TTC549 (cell line): ENCODE results near the gene CYB561.

Source experiments
- FAIRE-seq: peaks from 2 replicates; lab custom pipeline; 2012; peaks lifted over from hg19 to GRCh38; lab: Jason Lieb, UNC

CYB561 gene

GRCh38 chr17:63407741-63408330, 38.3 kb downstream of the CYB561 start:
- no peak for FAIRE-seq

GRCh38 chr17:63406689-63407330, 39.3 kb downstream of the CYB561 start:
- peak; percentile 20 for FAIRE-seq

- peak; percentile 66 for FAIRE-seq
Measured at GRCh38 chr17:63405741-63406261, 40.3 kb downstream of the CYB561 start.

- no peak for FAIRE-seq
Measured at GRCh38 chr17:63405020-63405419, 41.1 kb downstream of the CYB561 start.

GRCh38 chr17:63402431-63403212, 43.5 kb downstream of the CYB561 start:
- FAIRE-seq, result no peak

GRCh38 chr17:63399856-63400255, 46.2 kb downstream of the CYB561 start:
- no peak for FAIRE-seq

GRCh38 chr17:63399316-63399715, 46.8 kb downstream of the CYB561 start:
- no peak for FAIRE-seq

GRCh38 chr17:63398680-63399079, 47.4 kb downstream of the CYB561 start:
- no peak for FAIRE-seq

- no peak for FAIRE-seq
Measured at GRCh38 chr17:63395075-63395805, 50.9 kb downstream of the CYB561 start.

- no peak for FAIRE-seq
Measured at GRCh38 chr17:63390090-63390489, 56.0 kb downstream of the CYB561 start.

GRCh38 chr17:63387656-63388340, 58.3 kb downstream of the CYB561 start:
- FAIRE-seq, result no peak

- no peak for FAIRE-seq
Measured at GRCh38 chr17:63382826-63383225, 63.3 kb downstream of the CYB561 start.
